OCI-LY3 (cell line): Measurements from ENCODE around the gene FBXO17.

ENCODE experiments used
- H2AFZ ChIP-seq: fragments of 200-600, 300-600 bp; shearing (Covaris generic); 2 replicates; pipeline ENCODE4 v1.6.0; 2014; ENCODE audit warnings: antibody characterized with exemption, low read depth, low read length
- H3K27ac ChIP-seq: fragments of 200-600, 300-600 bp; sonication (generic); 2 replicates; pipeline ENCODE4 v1.5.1; 2014; ENCODE audit warnings: mild to moderate bottlenecking, low read length, moderate library complexity, mixed read lengths
- H3K27me3 ChIP-seq: fragments of 200-600, 300-600 bp; sonication (generic); 2 replicates; pipeline ENCODE4 v1.6.1; 2014; ENCODE audit warnings: low read depth, low read length, mixed read lengths
- H3K36me3 ChIP-seq: fragments of 200-600, 300-600 bp; sonication (generic); replicated peaks from 2 replicates; pipeline ENCODE3; 2014; ENCODE audit warnings: low read depth, low read length, mixed read lengths
- H3K4me1 ChIP-seq: fragments of 300-600, 200-600 bp; sonication (generic); 2 replicates; pipeline ENCODE4 v1.6.1; 2014; ENCODE audit warnings: low read length, mixed read lengths
- H3K4me2 ChIP-seq: fragments of 200-600, 300-600 bp; sonication (generic); 2 replicates; pipeline ENCODE4 v1.6.1; 2014; ENCODE audit warnings: low read length, mixed read lengths
- H3K4me3 ChIP-seq: fragments of 300-600, 200-600 bp; sonication (generic); 2 replicates; pipeline ENCODE4 v1.5.1; 2014; ENCODE audit warnings: antibody characterized with exemption, mild to moderate bottlenecking, low read length, moderate library complexity
- H3K79me2 ChIP-seq: fragments of 300-600, 200-600 bp; shearing (Covaris generic); 2 replicates; pipeline ENCODE4 v1.6.1; 2014; ENCODE audit warnings: mild to moderate bottlenecking, low read length, mixed read lengths
- H3K9ac ChIP-seq: fragments of 300-600, 200-600 bp; shearing (Covaris generic); 2 replicates; pipeline ENCODE4 v1.6.0; 2014; ENCODE audit warnings: mild to moderate bottlenecking, low read length, moderate library complexity
- H3K9me3 ChIP-seq: fragments of 200-600, 300-600 bp; shearing (Covaris generic); 2 replicates; pipeline ENCODE4 v1.6.1; 2014; ENCODE audit warnings: low read length, mixed read lengths; ENCODE audit not compliant: insufficient read depth
- H4K20me1 ChIP-seq: fragments of 200-600, 300-600 bp; sonication (generic); 2 replicates; pipeline ENCODE4 v1.6.1; 2016; ENCODE audit warnings: low read length, mixed read lengths; ENCODE audit not compliant: insufficient read depth
- EZH2phosphoT487 ChIP-seq: fragments of 200-600 bp; shearing (Covaris generic); IDR thresholded peaks from 2 replicates; pipeline ENCODE4 v1.6.1; 2018; ENCODE audit warnings: antibody characterized with exemption, mixed run types, low read depth
- TF ChIP-seq, protein P1 (sequence below): fragments of 200-600, 300-600 bp; sonication (generic); IDR thresholded peaks from 2 replicates; pipeline ENCODE4 v1.5.1; 2014; ENCODE audit warnings: antibody characterized with exemption, low read length, low read depth

The FBXO17 gene

DNA sequence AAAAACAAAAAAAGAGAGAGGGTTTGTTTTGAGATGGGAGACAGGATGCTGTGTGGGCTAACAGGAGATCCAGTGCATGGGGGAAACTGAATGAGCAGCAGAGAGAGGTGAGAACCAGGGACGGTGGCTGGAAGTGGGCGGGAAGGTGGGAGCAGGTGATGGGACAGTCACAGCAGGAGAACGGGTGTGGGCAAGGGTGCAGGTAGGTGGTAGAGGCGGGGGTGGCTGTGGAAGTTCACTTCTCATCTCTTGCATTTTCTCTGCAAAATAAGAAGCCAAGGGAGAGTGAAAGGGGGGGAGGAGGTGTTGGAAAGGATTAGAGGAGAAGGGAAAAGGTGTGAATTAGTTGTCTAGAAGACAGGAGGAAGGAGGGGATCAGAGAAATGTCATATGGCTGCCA, 21.9 kb downstream of the FBXO17 start:
- Histone ChIP-seq H3K9me3 (no peaks in the 10 kb centered on the region), H3K36me3 (peaks cover 49% of the 10 kb centered on the region), H2AFZ (no peak overlapping the region), H3K9ac (no peak overlapping the region), H3K79me2 (peaks cover 7% of the 10 kb centered on the region; the same call in 1 of the 2 replicates), H3K27me3 (no peaks in the 10 kb centered on the region), H4K20me1 (peaks cover 15% of the 10 kb centered on the region), H3K27ac (no peak overlapping the region), H3K4me3 (no peak overlapping the region), H3K4me1 (no peaks in the 10 kb centered on the region), H3K4me2 (no peak overlapping the region)
- TF ChIP-seq, protein P1, sequence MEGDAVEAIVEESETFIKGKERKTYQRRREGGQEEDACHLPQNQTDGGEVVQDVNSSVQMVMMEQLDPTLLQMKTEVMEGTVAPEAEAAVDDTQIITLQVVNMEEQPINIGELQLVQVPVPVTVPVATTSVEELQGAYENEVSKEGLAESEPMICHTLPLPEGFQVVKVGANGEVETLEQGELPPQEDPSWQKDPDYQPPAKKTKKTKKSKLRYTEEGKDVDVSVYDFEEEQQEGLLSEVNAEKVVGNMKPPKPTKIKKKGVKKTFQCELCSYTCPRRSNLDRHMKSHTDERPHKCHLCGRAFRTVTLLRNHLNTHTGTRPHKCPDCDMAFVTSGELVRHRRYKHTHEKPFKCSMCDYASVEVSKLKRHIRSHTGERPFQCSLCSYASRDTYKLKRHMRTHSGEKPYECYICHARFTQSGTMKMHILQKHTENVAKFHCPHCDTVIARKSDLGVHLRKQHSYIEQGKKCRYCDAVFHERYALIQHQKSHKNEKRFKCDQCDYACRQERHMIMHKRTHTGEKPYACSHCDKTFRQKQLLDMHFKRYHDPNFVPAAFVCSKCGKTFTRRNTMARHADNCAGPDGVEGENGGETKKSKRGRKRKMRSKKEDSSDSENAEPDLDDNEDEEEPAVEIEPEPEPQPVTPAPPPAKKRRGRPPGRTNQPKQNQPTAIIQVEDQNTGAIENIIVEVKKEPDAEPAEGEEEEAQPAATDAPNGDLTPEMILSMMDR = no peak
- TF ChIP-seq EZH2phosphoT487 = no peak

DNA sequence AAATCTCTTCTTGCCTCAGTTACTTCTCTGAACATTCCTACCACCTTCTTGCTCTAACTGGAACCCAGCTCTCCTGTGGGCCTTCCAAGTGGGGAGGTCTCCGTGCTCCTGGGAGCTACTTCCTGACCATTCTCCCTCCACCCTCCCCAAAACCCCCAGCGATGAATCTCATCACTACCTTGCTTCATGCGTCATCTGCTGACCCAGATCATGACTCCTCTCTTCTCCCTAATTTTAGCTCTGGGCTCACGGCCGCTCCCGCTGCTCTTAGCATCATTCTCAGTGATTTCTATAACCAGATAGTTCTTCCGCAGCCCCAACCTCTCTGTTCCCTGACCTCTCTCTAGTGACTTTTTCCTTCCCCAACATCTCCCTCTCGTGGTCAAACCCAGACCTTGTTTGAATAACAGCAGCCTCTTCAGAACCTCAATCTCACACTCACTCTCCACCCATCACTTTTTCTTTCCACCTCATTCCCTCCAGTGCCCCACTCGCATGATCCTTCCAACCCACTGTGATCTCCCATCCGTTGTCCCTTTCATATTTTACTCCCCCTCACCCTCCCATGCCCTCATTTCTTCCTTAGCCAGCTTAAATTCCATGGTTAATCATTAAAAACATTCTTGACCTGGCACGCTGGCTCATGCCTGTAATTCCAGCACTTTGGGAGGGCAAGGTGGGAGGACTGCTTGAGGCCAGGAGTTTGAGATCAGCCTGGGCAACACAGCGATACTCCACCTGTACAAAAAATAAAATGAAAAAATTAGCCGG, 23.0 kb downstream of the FBXO17 start:
- TF ChIP-seq, protein P1 = peak; percentile 40
- no peak for TF ChIP-seq EZH2phosphoT487
- Histone ChIP-seq H2AFZ (no peak overlapping the region), H3K79me2 (peaks cover under 1% of the 10 kb centered on the region; the same call in 1 of the 2 replicates), H3K36me3 (peaks cover 49% of the 10 kb centered on the region), H3K9ac (no peak overlapping the region), H3K9me3 (no peaks in the 10 kb centered on the region), H3K4me2 (no peak overlapping the region), H3K27ac (no peak overlapping the region), H3K4me1 (no peaks in the 10 kb centered on the region), H3K4me3 (no peak overlapping the region), H3K27me3 (no peaks in the 10 kb centered on the region), H4K20me1 (peaks cover 11% of the 10 kb centered on the region)

DNA sequence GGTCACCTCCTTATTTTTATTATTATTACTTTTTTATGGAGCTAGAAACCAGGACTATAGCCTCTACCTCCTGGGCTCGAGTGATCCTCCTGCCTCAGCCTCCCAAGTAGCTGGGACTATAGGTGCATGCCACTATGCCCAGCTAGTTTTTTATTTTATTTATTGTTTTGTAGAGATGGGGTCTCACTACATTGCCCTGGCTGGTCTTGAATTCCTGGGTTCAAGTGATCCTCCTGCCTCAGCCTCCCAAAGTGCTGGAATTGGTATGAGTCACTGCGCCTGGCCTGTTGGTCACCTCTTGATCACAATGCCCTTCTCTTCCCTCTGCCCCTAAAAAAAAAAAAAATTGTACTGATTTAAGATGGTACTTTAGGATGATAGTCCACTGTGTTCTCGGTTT, 24.4 kb downstream of the FBXO17 start:
- no peaks in the 10 kb centered on the region for H3K9me3 ChIP-seq
- no peaks in the 10 kb centered on the region for H3K4me1 ChIP-seq
- no peak overlapping the region for H3K27ac ChIP-seq
- H3K36me3 ChIP-seq = peaks cover 55% of the 10 kb centered on the region
- H3K4me3 ChIP-seq = no peak overlapping the region
- no peaks in the 10 kb centered on the region; the same call in 1 of the 2 replicates for H3K79me2 ChIP-seq
- no peak overlapping the region for H2AFZ ChIP-seq
- no peak overlapping the region for H3K4me2 ChIP-seq
- TF ChIP-seq, protein P1 = no peak
- no peak for TF ChIP-seq EZH2phosphoT487
- H3K27me3 ChIP-seq = no peaks in the 10 kb centered on the region
- peaks cover 11% of the 10 kb centered on the region for H4K20me1 ChIP-seq
- no peak overlapping the region for H3K9ac ChIP-seq

DNA sequence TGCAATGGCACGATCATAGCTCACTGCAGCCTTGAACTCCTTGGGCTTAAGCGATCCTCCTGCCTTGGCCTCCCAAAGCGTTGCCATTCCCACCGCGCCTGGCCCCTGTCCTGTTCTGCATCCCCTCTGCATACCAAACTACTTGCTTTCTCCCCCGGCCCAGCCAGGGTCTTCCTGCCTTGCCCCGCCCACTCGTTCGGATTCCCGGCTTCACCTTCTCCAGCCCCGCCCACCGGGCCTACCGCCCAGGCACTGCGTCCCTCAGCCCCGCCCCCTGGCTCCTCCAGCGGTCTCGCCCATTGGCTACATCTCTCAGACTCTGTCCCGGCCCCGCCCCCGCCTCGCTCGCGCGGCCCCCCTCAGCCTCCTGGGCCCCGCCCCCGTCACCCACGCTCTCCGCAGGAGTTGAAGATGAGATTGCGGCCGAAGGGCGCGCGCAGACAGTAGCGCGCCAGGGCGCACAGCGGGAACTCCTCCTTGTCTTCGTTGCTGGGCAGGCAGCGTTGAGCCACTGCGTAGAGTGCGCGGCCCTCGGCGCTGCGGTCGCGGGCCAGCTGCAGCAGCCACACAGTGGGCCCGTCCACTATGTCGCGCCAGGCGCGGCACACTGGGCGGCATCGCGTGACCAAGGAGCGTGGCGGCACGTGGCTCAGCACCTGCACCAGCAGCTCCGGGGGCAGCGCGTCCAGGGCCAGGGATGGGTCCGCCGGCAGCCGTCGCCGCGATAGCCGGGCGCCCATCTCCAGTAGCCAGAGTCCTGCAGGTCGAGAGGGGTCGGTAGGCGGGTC, 25.8 kb downstream of the FBXO17 start:
- peaks cover 15% of the 10 kb centered on the region for H4K20me1 ChIP-seq
- no peaks in the 10 kb centered on the region for H3K9me3 ChIP-seq
- TF ChIP-seq, protein P1 = no peak
- TF ChIP-seq EZH2phosphoT487 = no peak
- no peak overlapping the region for H3K9ac ChIP-seq
- no peak overlapping the region for H3K4me2 ChIP-seq
- H3K36me3 ChIP-seq = peaks cover 61% of the 10 kb centered on the region
- H3K4me1 ChIP-seq = no peaks in the 10 kb centered on the region
- H3K27ac ChIP-seq = no peak overlapping the region
- no peak overlapping the region for H3K4me3 ChIP-seq
- no peak overlapping the region for H2AFZ ChIP-seq
- no peaks in the 10 kb centered on the region for H3K27me3 ChIP-seq
- H3K79me2 ChIP-seq = no peaks in the 10 kb centered on the region; the same call in 1 of the 2 replicates
